NCI-H128 (cell line): ENCODE results near the gene ZNF782.
"Not testable (repeated sequence)": the region's sequence is repeated elsewhere in the genome, so short reads cannot be mapped to it uniquely, and the experiment has no call there.

Source experiments
- DNase-seq: peaks from one replicate; lab custom pipeline; 2025; ENCODE audit not compliant: unreplicated experiment; lab: John Stamatoyannopoulos, UW

ZNF782 gene

GRCh38 chr9:96854651-96855273 lies 448 bp upstream of the ZNF782 start:
- no peak for DNase-seq

GRCh38 chr9:96852676-96853075 lies 1.6 kb downstream of the ZNF782 start:
- DNase-seq: no peak

GRCh38 chr9:96844040-96844439 lies 10.3 kb downstream of the ZNF782 start:
- DNase-seq: no peak

GRCh38 chr9:96818533-96818932 lies 35.8 kb downstream of the ZNF782 start:
- DNase-seq: no peak

GRCh38 chr9:96817973-96818372 lies 36.3 kb downstream of the ZNF782 start:
- no peak for DNase-seq

- DNase-seq: no peak
These were observed 40.7 kb downstream of the ZNF782 start for GRCh38 chr9:96813607-96814006.

- DNase-seq: not testable (repeated sequence)
These were observed 55.4 kb downstream of the ZNF782 start for GRCh38 chr9:96798959-96799358.

- DNase-seq: no peak
These were observed 70.3 kb downstream of the ZNF782 start for GRCh38 chr9:96784021-96784420.

- no peak for DNase-seq
These were observed 72.1 kb downstream of the ZNF782 start for GRCh38 chr9:96782235-96782634.

GRCh38 chr9:96781552-96781951 lies 72.8 kb downstream of the ZNF782 start:
- DNase-seq: no peak

GRCh38 chr9:96779089-96779488 lies 75.2 kb downstream of the ZNF782 start:
- no peak for DNase-seq

GRCh38 chr9:96777426-96777864 lies 76.9 kb downstream of the ZNF782 start:
- no peak for DNase-seq

GRCh38 chr9:96771124-96771523 lies 83.2 kb downstream of the ZNF782 start:
- no peak for DNase-seq

- DNase-seq: no peak
These were observed 84.3 kb downstream of the ZNF782 start for GRCh38 chr9:96769989-96770388.
